OCI-LY7 (cell line): ENCODE data around the gene PIK3R1. TPM values are rescaled to one million over a fixed set of nuclear protein-coding genes. Genes with fewer than 3 reads are reported as not detected.

Experiments
- BruUV-seq: library from RNA; stranded (reverse); fragments of 400-500 nt; replicated peaks from 2 replicates; lab custom pipeline; 2021; lab: Mats Ljungman, UMichigan
- CTCF ChIA-PET: fragments of 300-600 bp; sonication (Branson Sonifier 250); formaldehyde crosslinking; loops from one replicate; lab custom pipeline; 2022; ENCODE audit warnings: antibody characterized with exemption; ENCODE audit not compliant: unreplicated experiment; lab: Charles Lee
- POLR2A ChIA-PET: fragments of 300-600 bp; sonication (Branson Sonifier 250); formaldehyde crosslinking; loops from one replicate; lab custom pipeline; 2022; ENCODE audit warnings: antibody characterized with exemption; lab: Charles Lee
- DNase-seq: peaks from one replicate; pipeline ENCODE4 v3.0.0-alpha.2; 2015; ENCODE audit warnings: low spot score
- H2AFZ ChIP-seq: fragments of 200-600 bp; sonication (generic), shearing (Covaris generic); 2 replicates; pipeline ENCODE4 v1.6.1; 2014; ENCODE audit warnings: mild to moderate bottlenecking, antibody characterized with exemption, low read length, moderate library complexity
- H3K27ac ChIP-seq: fragments of 200-600 bp; sonication (generic); 2 replicates; pipeline ENCODE4 v1.5.1; 2014; ENCODE audit warnings: mixed run types, low read depth, mild to moderate bottlenecking, moderate library complexity, low read length, inconsistent platforms; ENCODE audit not compliant: poor library complexity, severe bottlenecking
- H3K36me3 ChIP-seq: fragments of 200-600 bp; sonication (generic); 2 replicates; pipeline ENCODE4 v1.6.1; 2014; ENCODE audit warnings: mild to moderate bottlenecking, antibody characterized with exemption, low read length, moderate library complexity, mixed read lengths; ENCODE audit not compliant: insufficient read depth
- H3K4me1 ChIP-seq: fragments of 200-600 bp; sonication (generic); 2 replicates; pipeline ENCODE4 v1.5.1; 2014; ENCODE audit warnings: mild to moderate bottlenecking, low read length; ENCODE audit not compliant: insufficient read depth, poor library complexity, severe bottlenecking
- H3K4me2 ChIP-seq: fragments of 200-600 bp; sonication (generic); 2 replicates; pipeline ENCODE4 v1.6.1; 2014; ENCODE audit warnings: mild to moderate bottlenecking, low read length
- H3K4me3 ChIP-seq: fragments of 200-600 bp; sonication (generic); 2 replicates; pipeline ENCODE4 v1.5.1; 2014; ENCODE audit warnings: mild to moderate bottlenecking, low read depth, low read length; ENCODE audit not compliant: poor library complexity, severe bottlenecking
- H3K79me2 ChIP-seq: fragments of 200-600 bp; sonication (generic); 2 replicates; pipeline ENCODE4 v1.6.1; 2016; ENCODE audit warnings: low read depth, mild to moderate bottlenecking, low read length, moderate library complexity, mixed read lengths; ENCODE audit not compliant: insufficient read depth
- H3K9me2 ChIP-seq: fragments of 200-600 bp; sonication (generic); 2 replicates; pipeline ENCODE4 v1.6.1; 2016; ENCODE audit warnings: mild to moderate bottlenecking, low read length, mixed read lengths; ENCODE audit not compliant: insufficient read depth
- H3K9me3 ChIP-seq: fragments of 200-600 bp; sonication (generic); 2 replicates; pipeline ENCODE4 v1.6.1; 2014; ENCODE audit warnings: mild to moderate bottlenecking, mixed run types, low read length, mixed read lengths
- H4K20me1 ChIP-seq: fragments of 200-600 bp; sonication (generic); 2 replicates; pipeline ENCODE4 v1.6.1; 2014; ENCODE audit warnings: mild to moderate bottlenecking, antibody characterized with exemption, low read length, moderate library complexity, mixed read lengths; ENCODE audit not compliant: insufficient read depth
- CTCF ChIP-seq: fragments of 200-600 bp; sonication (generic); conservative IDR thresholded peaks from 2 replicates; pipeline ENCODE4 v1.5.1; 2014; ENCODE audit warnings: mild to moderate bottlenecking, antibody characterized with exemption, low read length, moderate library complexity, mixed read lengths
- EZH2phosphoT487 ChIP-seq: fragments of 200-600 bp; sonication (generic); IDR thresholded peaks from 2 replicates; pipeline ENCODE4 v1.6.1; 2018; ENCODE audit warnings: low read depth, borderline replicate concordance, mild to moderate bottlenecking, mixed run types, antibody characterized with exemption, low read length, moderate library complexity, mixed read lengths
- intact Hi-C: fragments of 100-400 bp; cut with micrococcal nuclease; formaldehyde crosslinking; loops from one replicate; pipeline ENCODE4 v1.10.0; 2022; ENCODE audit not compliant: unreplicated experiment
- total RNA-seq, 2 experiments: library from RNA; depleted of rRNA in 1 of 2; stranded (reverse); fragments of >200 nt in 1 of 2; shearing (Covaris generic) in 1 of 2; gene quantifications; 2 replicates each; pipeline ENCODE4 v1.2.3, GENCODE V29; 2014 to 2022

PIK3R1 gene
- total RNA-seq, 2 experiments from 2014 or later = 15.8 to 43.4 TPM

DNA sequence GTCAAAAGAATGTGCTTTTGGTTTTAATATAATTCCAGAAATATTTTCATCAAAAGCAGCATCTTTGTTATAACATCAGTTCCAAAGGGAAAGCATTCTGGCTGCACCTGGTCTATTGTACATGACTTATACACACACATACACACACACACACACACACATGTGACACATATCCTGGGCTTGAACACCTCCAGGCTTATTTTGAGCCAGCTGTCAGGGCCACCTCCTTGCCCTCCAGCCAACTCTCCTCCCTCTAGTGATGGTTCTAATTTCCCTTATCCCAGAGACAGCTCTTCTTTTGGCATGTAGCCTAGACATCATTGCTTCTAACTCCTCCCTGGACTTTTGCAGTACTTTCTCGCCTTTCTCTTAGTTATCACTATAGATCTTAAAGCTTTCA, 115.0 kb downstream of the PIK3R1 start:
- Histone ChIP-seq H3K9me3 (no peaks in the 10 kb centered on the region), H3K4me2 (no peak overlapping the region), H3K36me3 (no peaks in the 10 kb centered on the region), H3K79me2 (no peaks in the 10 kb centered on the region), H3K27ac (no peak overlapping the region), H3K9me2 (no peaks in the 10 kb centered on the region), H4K20me1 (no peaks in the 10 kb centered on the region), H3K4me3 (no peak overlapping the region), H2AFZ (no peak overlapping the region), H3K4me1 (peaks cover 4% of the 10 kb centered on the region)
- no peak for DNase-seq
- POLR2A ChIA-PET = interaction anchor here (1.5 kb wide), 1 partner anchor 20 kb away, joined by 5 read pairs; no protein-coding TSS in a partner anchor
- BruUV-seq = no TSS peak
- intact Hi-C loops = no loop called here
- CTCF ChIA-PET = no interaction called here
- TF ChIP-seq EZH2phosphoT487 = no peak
- no peak for TF ChIP-seq CTCF

DNA sequence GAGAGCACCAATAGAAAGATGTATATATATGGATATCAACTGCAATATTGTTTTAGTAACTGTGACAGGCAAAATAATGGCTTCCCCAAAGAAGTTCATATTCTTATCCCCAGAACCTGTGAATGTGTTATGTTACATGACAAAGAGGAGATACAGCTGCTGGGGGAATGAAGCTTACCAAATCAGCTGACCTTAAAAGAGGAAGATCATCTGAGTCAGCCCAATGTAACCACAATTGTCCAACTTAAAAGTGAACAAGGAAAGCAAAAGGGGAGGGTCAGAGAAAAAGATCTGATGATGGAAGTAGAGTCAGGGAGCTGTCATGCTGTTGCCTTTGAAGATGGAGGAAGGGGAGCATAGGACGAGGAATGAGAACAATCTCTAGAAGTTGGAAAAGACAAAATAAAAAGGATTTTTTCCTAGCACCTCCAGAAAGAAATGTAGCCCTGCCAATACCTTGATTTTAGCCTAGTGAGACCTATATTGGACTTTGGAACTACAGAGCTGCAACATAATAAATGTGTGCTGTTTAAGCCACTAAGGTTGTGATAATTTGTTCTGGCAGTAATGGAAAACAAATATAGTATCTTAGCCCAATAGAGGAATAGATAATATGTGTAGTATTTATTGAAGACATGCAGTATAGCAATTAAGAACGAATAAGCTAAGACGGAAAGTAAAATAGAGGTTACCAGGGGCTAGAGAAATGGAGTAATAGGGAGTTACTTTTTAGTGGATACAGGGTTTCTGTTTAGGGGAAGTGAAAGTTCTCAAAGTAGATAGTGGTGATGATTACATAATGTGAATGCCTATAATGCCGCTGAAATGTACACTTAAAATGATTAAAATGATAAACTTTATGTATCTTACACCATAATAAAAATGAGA, 115.9 kb downstream of the PIK3R1 start:
- no peak overlapping the region for H3K27ac ChIP-seq
- no peak overlapping the region for H3K4me2 ChIP-seq
- H2AFZ ChIP-seq = no peak overlapping the region
- BruUV-seq = no TSS peak
- DNase-seq = no peak
- no peaks in the 10 kb centered on the region for H3K9me3 ChIP-seq
- peaks cover 4% of the 10 kb centered on the region for H3K4me1 ChIP-seq
- no peaks in the 10 kb centered on the region for H4K20me1 ChIP-seq
- no peaks in the 10 kb centered on the region for H3K9me2 ChIP-seq
- TF ChIP-seq CTCF (no peak), EZH2phosphoT487 (no peak)
- intact Hi-C loops = no loop called here
- H3K4me3 ChIP-seq = no peak overlapping the region
- no peaks in the 10 kb centered on the region for H3K36me3 ChIP-seq
- ChIA-PET CTCF (no interaction called here), POLR2A (interaction anchor here (0.6 to 1.5 kb wide), 2 partner anchors 21 to 119 kb away, joined by 3 to 5 read pairs; no protein-coding TSS in a partner anchor)
- H3K79me2 ChIP-seq = no peaks in the 10 kb centered on the region

GRCh38 chr5:68332080-68332451, 116.5 kb downstream of the PIK3R1 start:
- BruUV-seq = no TSS peak
- ChIA-PET CTCF (no interaction called here), POLR2A (interaction anchor here (1.5 kb wide), 1 partner anchor 21 kb away, joined by 5 read pairs; no protein-coding TSS in a partner anchor)
- DNase-seq = no peak
- Histone ChIP-seq H3K79me2 (no peaks in the 10 kb centered on the region), H3K4me1 (peaks cover 4% of the 10 kb centered on the region), H3K9me3 (no peaks in the 10 kb centered on the region), H3K36me3 (no peaks in the 10 kb centered on the region), H3K27ac (no peak overlapping the region), H3K4me3 (no peak overlapping the region), H2AFZ (no peak overlapping the region), H3K4me2 (no peak overlapping the region), H4K20me1 (no peaks in the 10 kb centered on the region), H3K9me2 (no peaks in the 10 kb centered on the region)
- intact Hi-C loops = no loop called here
- no peak for TF ChIP-seq CTCF
- TF ChIP-seq EZH2phosphoT487 = no peak
